Iris pigment epithelial cell (primary cell): Measurements from ENCODE around the gene DOHH.
"Not testable (repeated sequence)": the region's sequence is repeated elsewhere in the genome, so short reads cannot be mapped to it uniquely, and the experiment has no call there.

Experiments
- DNase-seq: peaks from one replicate; pipeline ENCODE4 v3.0.0-alpha.2; 2011; ENCODE audit warnings: low read depth

The DOHH gene

GRCh38 chr19:3459089-3459881, 41.2 kb downstream of the DOHH start:
- peak; percentile 96 for DNase-seq

- peak; percentile 31 for DNase-seq
Observed at GRCh38 chr19:3458229-3459088, 42.0 kb downstream of the DOHH start.

GRCh38 chr19:3457528-3458228, 42.8 kb downstream of the DOHH start:
- no peak for DNase-seq

GRCh38 chr19:3456925-3457527, 43.4 kb downstream of the DOHH start:
- no peak for DNase-seq

- DNase-seq, result no peak
Observed at GRCh38 chr19:3455960-3456601, 44.4 kb downstream of the DOHH start.

- DNase-seq, result no peak
Observed at GRCh38 chr19:3455393-3455955, 45.0 kb downstream of the DOHH start.

GRCh38 chr19:3454656-3455392, 45.6 kb downstream of the DOHH start:
- no peak for DNase-seq

- DNase-seq, result no peak
Observed at GRCh38 chr19:3453840-3454239, 46.6 kb downstream of the DOHH start.

GRCh38 chr19:3452942-3453214, 47.6 kb downstream of the DOHH start:
- not testable (repeated sequence) for DNase-seq

GRCh38 chr19:3452171-3452941, 48.1 kb downstream of the DOHH start:
- no peak for DNase-seq

- DNase-seq, result no peak
Observed at GRCh38 chr19:3451451-3451866, 49.0 kb downstream of the DOHH start.

- peak; percentile 100 for DNase-seq
Observed at GRCh38 chr19:3450796-3451411, 49.6 kb downstream of the DOHH start.

- DNase-seq, result no peak
Observed at GRCh38 chr19:3448616-3449334, 51.7 kb downstream of the DOHH start.

GRCh38 chr19:3446657-3447056, 53.8 kb downstream of the DOHH start:
- DNase-seq, result not testable (repeated sequence)

GRCh38 chr19:3444695-3445234, 55.7 kb downstream of the DOHH start:
- DNase-seq, result no peak

GRCh38 chr19:3443840-3444694, 56.4 kb downstream of the DOHH start:
- peak; percentile 67 for DNase-seq

GRCh38 chr19:3442487-3443071, 57.9 kb downstream of the DOHH start:
- DNase-seq, result no peak
